ENCODE results near the gene DDIT4L.
"Not testable (repeated sequence)": the region's sequence is repeated elsewhere in the genome, so short reads cannot be mapped to it uniquely, and the experiment has no call there.

The DDIT4L gene

GRCh38 chr4:100166297-100167039 is 23.8 kb downstream of the DDIT4L start:
- no peak for DNase-seq (ENCODE audit: low read depth)

DNA sequence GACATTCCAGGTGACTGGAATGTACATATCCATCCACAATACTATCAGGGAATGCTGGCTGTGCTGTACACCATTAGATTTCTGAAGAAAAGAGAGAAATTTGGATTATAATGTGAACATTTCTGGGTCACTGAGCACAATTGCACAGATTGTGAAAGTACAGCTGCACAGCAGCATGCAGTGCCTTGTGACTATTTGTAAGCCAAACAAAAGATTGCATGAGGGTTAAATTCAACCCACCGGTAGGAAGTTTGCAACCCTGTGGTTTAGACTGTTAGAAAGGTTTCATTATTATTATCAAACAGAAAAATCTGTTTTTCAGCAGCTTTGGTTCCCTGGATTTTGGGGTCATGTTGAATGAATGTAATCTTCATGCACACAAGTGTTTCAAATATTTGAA is 24.5 kb downstream of the DDIT4L start:
- DNase-seq (ENCODE audit: low read depth): no peak

DNA sequence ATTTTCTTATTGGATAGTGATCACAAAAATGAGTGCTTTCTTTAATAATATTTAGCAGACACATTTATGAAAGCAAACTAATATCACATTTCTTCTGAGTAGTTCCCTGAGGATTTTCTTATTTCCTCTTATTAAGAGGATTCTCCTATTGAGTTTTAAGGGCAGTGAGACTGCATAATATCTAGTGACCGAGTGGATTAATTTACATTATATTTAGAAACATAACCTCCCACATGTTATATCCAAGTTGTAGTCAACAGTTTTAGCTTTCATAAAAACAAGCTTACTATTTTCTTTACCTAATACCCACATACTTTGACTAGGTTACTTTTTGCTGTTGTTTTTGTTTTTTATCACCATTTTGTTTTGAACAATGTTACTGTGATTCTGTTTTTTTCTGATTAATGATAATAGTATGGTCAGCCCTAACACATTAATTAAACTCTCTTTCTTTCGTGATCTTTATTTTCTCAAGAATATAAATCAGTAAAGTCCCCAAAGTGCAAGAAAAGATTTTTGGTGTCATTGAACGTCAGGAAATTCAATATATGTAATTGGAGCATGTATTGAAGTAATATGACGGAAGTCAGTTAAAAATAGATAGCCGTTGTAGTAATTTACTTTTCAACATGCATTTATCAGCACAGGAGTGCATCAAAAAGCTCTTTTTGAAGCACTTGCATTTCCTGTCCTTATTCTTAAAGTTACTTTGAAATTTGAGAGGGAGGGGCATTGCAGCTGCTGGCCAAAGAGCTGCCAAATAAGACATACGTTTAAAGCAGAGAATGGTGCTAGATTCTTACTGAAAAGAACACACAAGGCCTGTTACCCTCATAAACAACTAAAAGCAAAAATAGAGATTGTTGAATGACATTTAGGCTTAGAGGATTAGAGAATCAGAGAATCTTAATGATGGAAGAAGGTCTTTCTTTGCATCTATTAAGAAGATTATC is 25.2 kb downstream of the DDIT4L start:
- no peak for DNase-seq (ENCODE audit: low read depth)

GRCh38 chr4:100162027-100162685 is 28.1 kb downstream of the DDIT4L start:
- no peak for DNase-seq (ENCODE audit: low read depth)

DNA sequence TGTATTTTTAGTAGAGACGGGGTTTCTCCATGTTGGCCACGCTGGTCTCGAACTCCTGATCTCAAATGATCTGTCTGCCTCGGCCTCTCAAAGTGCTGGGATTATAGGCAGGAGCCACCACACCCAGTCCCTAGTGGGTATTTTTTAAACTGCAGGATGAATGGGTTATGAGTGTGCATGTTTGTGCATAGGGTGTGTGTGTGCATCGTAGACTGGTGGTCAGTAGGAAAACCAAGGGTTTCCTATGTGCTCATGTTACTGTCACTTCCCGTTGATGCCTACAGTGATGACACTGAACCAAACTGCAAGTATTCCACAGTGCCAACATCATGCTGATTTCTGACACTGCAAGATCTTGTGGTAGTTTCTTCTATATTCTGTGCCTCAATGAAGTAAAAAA is 41.1 kb downstream of the DDIT4L start:
- DNase-seq (ENCODE audit: low read depth): no peak

DNA sequence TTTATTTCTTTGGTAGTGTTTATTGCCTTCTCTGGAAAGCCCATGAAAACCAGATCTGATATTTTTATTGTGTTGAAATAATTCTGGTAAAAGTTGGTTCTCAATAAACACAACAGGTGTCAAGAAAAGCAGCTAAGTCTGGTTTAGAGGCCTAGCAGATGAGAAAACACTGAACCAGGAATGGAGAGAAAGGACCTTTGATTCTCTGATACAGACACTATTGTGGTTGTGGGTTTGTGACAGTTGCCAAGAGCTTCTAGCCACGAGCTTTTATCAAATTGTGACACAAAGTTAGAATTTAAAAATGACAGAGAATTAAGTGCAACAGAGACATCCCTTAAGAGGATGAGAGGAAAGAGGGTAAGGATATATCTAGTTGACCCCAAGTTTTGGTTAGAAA is 42.6 kb downstream of the DDIT4L start:
- DNase-seq (ENCODE audit: low read depth): no peak

DNA sequence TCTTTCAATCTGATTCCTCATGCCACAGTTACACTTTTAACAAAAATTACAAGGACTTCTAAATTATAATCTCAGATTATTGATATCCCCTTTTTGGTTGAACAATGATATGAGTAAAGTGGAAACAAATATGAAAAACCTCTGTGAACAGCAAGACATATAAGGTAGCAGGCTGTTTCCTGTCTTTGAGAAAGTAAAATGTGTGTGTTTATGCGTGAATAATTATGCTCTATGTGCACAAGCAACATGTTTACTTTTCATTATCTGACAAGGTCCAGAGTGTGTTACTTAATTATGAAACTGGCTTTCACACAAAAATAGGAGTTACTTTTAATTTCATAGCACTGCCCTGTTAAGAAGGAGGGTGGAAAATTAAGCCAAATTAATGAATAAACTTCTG is 43.1 kb downstream of the DDIT4L start:
- no peak for DNase-seq (ENCODE audit: low read depth)

DNA sequence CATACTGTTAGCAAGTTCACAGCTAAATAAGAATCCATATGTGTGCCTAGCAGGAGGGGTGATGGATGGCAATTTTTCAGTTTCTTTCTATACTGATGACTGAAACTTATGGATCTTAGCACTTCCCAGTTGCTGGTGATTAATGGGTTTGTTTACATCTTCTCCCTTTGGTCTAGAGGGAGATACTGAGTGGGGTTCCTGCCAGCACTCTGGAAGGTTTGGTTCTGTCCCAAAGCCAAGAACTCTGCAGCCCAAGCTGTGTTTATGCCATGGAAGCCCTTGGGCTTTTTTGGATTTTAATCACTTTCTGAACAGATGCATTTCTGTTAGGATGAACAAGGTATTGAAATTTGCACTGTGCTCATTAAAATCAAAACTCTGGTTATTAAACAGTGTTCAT is 43.5 kb downstream of the DDIT4L start:
- no peak for DNase-seq (ENCODE audit: low read depth)

- not testable (repeated sequence) for DNase-seq (ENCODE audit: low read depth)
These were observed 52.9 kb downstream of the DDIT4L start for GRCh38 chr4:100137320-100137719.

Measured in activated gamma-delta T cell treated with anti-CD3 and anti-CD28 coated beads, Interleukin-2, amount 50 U/mL, for 16 hours (primary cell).